Natural killer cell treated with Interleukin-12 subunit alpha and Interleukin-12 subunit beta and Interleukin-15 and Interleukin-18, amount 100 ng/mL, for 72 hours (primary cell): ENCODE data around the gene NOX4. TPM values are rescaled to one million over a fixed set of nuclear protein-coding genes. Genes with fewer than 3 reads are reported as not detected.

Experiments
- ATAC-seq, 2 donors: fragments of 150-1000 bp; cut with Tn5 transposase in 1 of 2; sonication (Bioruptor Pico), chemical (Tn5 transposase) in 1 of 2; 2 replicates each; pipeline ENCODE4 v1.10.0; 2021
- DNase-seq: peaks from one replicate; pipeline ENCODE4 v3.0.0; 2022; ENCODE audit warnings: low spot score
- H3K27ac Mint-ChIP-seq, 2 donors: 1 replicate in 1 of 2; 2 replicates in 1 of 2; pipeline ENCODE4 v1.8.0; 2022; ENCODE audit warnings: mixed read lengths in 2 of 2, mild to moderate bottlenecking in 1 of 2, moderate library complexity in 1 of 2
- H3K27me3 Mint-ChIP-seq, 2 donors: 1 replicate in 1 of 2; 2 replicates in 1 of 2; pipeline ENCODE4 v1.8.0; 2022; ENCODE audit warnings: mixed read lengths in 2 of 2
- H3K36me3 Mint-ChIP-seq: one replicate; pipeline ENCODE4 v1.8.0; 2022; ENCODE audit warnings: mixed read lengths
- H3K4me1 Mint-ChIP-seq, 2 donors: 1 replicate in 1 of 2; 2 replicates in 1 of 2; pipeline ENCODE4 v1.8.0; 2022; ENCODE audit warnings: low read depth in 2 of 2, mixed read lengths in 2 of 2, mild to moderate bottlenecking in 1 of 2
- H3K4me3 Mint-ChIP-seq: one replicate; pipeline ENCODE4 v1.8.0; 2022; ENCODE audit warnings: mixed read lengths
- H3K9me3 Mint-ChIP-seq: 2 replicates; pipeline ENCODE4 v1.8.0; 2022; ENCODE audit warnings: mixed read lengths
- total RNA-seq, 2 donors: library from RNA; stranded (reverse); gene quantifications; one replicate each; pipeline ENCODE4 v1.2.3, GENCODE V29; 2022

NOX4 gene
- total RNA-seq, result not detected

DNA sequence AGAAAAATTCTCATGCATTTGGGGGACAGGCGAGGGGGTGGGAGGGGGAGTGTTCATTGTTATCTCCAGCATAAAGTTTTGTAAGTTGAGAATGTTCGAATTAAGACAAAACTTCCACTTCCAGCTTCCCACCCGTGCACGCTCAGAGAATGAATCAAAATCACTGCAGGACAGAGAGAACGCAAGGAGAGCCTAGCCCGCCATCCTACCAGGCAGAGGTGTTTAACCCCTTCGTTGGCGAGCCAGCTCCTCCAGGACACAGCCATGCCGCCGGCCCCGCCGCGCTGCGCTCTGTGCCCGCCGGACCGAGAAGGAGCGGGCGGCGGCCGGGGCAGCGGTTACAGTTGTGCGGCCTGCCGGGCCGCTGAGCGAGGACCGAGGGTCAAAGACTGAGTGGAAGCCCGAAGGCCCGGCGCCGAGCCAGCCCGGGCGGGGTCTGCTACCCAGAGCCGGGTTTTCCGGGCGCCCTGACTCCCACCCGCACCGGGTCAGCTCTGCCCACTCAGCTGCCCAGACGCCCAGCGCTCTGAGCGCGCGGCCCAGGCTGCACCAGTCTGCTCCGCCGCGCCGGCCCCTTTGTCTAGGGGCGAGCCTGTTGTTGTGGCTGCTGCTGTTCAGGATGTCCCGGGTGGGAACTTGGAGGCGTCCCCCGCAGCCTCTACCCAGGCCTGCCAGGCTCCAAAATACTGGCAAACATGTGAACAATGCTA lies at the start of gene NOX4:
Gene NOX4 (minus strand): TSS at position 395 of the 710 bp plus-strand sequence. CDS start 129 bp downstream, at position 266.
- Mint-ChIP-seq H3K9me3 (peaks cover 6% of the 10 kb centered on the region), H3K27me3 (peaks cover 0 to 3% of the 10 kb centered on the region in 2 donors), H3K36me3 (no peaks in the 10 kb centered on the region), H3K4me1 (no peaks in the 10 kb centered on the region), H3K27ac (no peak within 1 kb of the TSS), H3K4me3 (no peak within 1 kb of the TSS)
- peak; percentile 36 to 43 for ATAC-seq
- no peak for DNase-seq

- ATAC-seq, result no peak
- DNase-seq, result no peak
- Mint-ChIP-seq H3K9me3 (peaks cover 7% of the 10 kb centered on the region), H3K27me3 (no peaks in the 10 kb centered on the region), H3K36me3 (peaks cover 4% of the 10 kb centered on the region), H3K4me1 (no peaks in the 10 kb centered on the region), H3K27ac (no peak overlapping the region), H3K4me3 (no peak overlapping the region)
These were observed 49.7 kb upstream of the NOX4 start for GRCh38 chr11:89540826-89541225.

- H3K9me3 Mint-ChIP-seq, result peaks cover 22% of the 10 kb centered on the region
- H3K27me3 Mint-ChIP-seq, result no peaks in the 10 kb centered on the region
- ATAC-seq (no peak), DNase-seq (no peak)
- no peak overlapping the region for H3K27ac Mint-ChIP-seq
- H3K4me3 Mint-ChIP-seq, result no peak overlapping the region
- H3K4me1 Mint-ChIP-seq, result no peaks in the 10 kb centered on the region
- peaks cover 11% of the 10 kb centered on the region for H3K36me3 Mint-ChIP-seq
These were observed 46.8 kb upstream of the NOX4 start for GRCh38 chr11:89537936-89538335.

DNA sequence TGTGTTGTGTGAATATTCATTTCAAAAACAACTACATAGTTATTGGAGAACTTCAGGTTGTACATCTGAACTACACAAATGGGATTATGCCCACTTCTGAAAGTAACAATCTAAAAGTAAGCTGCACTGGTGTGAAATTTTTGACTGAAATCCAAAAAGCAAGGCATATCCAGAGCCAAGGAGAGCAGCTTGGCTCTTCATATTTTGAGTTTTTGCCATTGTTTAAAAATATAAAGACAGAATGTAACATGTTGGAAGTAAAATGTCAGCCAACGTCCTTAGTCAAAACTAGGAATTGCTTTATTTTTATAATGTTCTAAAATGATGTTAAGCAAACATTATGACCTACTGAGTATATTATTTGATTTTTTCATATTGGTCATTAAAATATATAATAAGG lies 45.8 kb upstream of the NOX4 start:
- H3K36me3 Mint-ChIP-seq, result peaks cover 11% of the 10 kb centered on the region
- H3K9me3 Mint-ChIP-seq, result peaks cover 26% of the 10 kb centered on the region
- no peak for DNase-seq
- no peak for ATAC-seq
- H3K4me1 Mint-ChIP-seq, result no peaks in the 10 kb centered on the region
- no peak overlapping the region for H3K4me3 Mint-ChIP-seq
- H3K27ac Mint-ChIP-seq, result no peak overlapping the region
- H3K27me3 Mint-ChIP-seq, result no peaks in the 10 kb centered on the region

DNA sequence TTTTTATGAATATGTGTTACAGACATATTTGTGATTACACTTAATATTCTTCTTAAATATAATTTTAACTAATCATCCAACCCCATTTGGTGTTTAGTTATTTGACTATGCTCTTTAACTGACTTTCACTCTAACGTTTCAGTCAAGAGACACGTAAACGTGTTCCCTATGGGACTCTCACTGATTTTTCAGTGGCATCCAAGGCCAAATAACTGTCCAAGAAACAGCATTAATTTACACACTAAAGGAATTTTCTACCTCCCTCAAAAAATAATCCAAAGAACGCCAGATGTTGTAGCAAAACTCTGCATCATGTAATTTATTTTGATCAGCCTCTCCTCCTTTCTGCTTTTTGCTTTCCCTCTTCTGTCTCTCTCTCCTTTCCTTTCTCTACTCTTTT lies 44.0 kb upstream of the NOX4 start:
- Mint-ChIP-seq H3K4me3 (no peak overlapping the region), H3K27me3 (no peaks in the 10 kb centered on the region), H3K9me3 (peaks cover 26% of the 10 kb centered on the region), H3K4me1 (no peaks in the 10 kb centered on the region), H3K27ac (no peak overlapping the region), H3K36me3 (peaks cover 11% of the 10 kb centered on the region)
- ATAC-seq, result no peak
- no peak for DNase-seq

- Mint-ChIP-seq H3K27me3 (no peaks in the 10 kb centered on the region), H3K9me3 (peaks cover 18% of the 10 kb centered on the region), H3K4me3 (no peak overlapping the region), H3K36me3 (peaks cover 7% of the 10 kb centered on the region), H3K4me1 (no peaks in the 10 kb centered on the region), H3K27ac (no peak overlapping the region)
- DNase-seq (no peak), ATAC-seq (no peak)
These were observed 38.6 kb upstream of the NOX4 start for GRCh38 chr11:89529626-89530380.

GRCh38 chr11:89521792-89522191 lies 30.6 kb upstream of the NOX4 start:
- DNase-seq, result no peak
- no peak overlapping the region for H3K4me3 Mint-ChIP-seq
- no peak overlapping the region for H3K27ac Mint-ChIP-seq
- no peak for ATAC-seq
- H3K36me3 Mint-ChIP-seq, result no peaks in the 10 kb centered on the region
- H3K9me3 Mint-ChIP-seq, result peaks cover 3% of the 10 kb centered on the region
- no peaks in the 10 kb centered on the region for H3K27me3 Mint-ChIP-seq
- no peaks in the 10 kb centered on the region for H3K4me1 Mint-ChIP-seq

- no peaks in the 10 kb centered on the region for H3K27me3 Mint-ChIP-seq
- DNase-seq (no peak), ATAC-seq (no peak)
- no peak overlapping the region for H3K27ac Mint-ChIP-seq
- peaks cover 3% of the 10 kb centered on the region for H3K9me3 Mint-ChIP-seq
- no peaks in the 10 kb centered on the region for H3K4me1 Mint-ChIP-seq
- H3K36me3 Mint-ChIP-seq, result no peaks in the 10 kb centered on the region
- no peak overlapping the region for H3K4me3 Mint-ChIP-seq
These were observed 30.1 kb upstream of the NOX4 start for GRCh38 chr11:89521294-89521693.

GRCh38 chr11:89516496-89516895 lies 25.3 kb upstream of the NOX4 start:
- ATAC-seq (no peak), DNase-seq (no peak)
- no peaks in the 10 kb centered on the region for H3K4me1 Mint-ChIP-seq
- H3K4me3 Mint-ChIP-seq, result no peak overlapping the region
- peaks cover 10% of the 10 kb centered on the region for H3K9me3 Mint-ChIP-seq
- no peak overlapping the region for H3K27ac Mint-ChIP-seq
- no peaks in the 10 kb centered on the region for H3K36me3 Mint-ChIP-seq
- no peaks in the 10 kb centered on the region for H3K27me3 Mint-ChIP-seq

DNA sequence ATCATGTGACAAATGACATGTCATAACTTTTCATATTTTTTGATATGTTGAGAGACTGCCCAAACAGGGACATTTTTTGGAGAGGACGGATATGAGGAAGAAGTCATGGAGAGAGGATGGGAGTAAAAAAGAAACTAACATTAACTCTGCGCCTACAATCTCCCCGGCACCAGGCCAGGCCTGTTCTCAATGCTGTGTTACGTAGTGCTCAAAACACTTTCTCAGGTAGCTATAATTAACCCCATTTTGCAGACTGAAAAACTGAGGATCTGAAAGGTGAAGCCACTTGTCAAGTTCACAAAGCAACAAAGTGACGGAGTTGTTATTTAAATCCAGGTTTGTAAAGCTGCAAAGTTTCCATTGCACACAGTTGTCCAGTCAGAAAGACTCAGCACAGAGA lies 17.4 kb upstream of the NOX4 start:
- no peaks in the 10 kb centered on the region for H3K4me1 Mint-ChIP-seq
- no peak overlapping the region for H3K27ac Mint-ChIP-seq
- ATAC-seq (no peak), DNase-seq (no peak)
- H3K36me3 Mint-ChIP-seq, result no peaks in the 10 kb centered on the region
- H3K27me3 Mint-ChIP-seq, result no peaks in the 10 kb centered on the region
- no peak overlapping the region for H3K4me3 Mint-ChIP-seq
- peaks cover 15% of the 10 kb centered on the region for H3K9me3 Mint-ChIP-seq

DNA sequence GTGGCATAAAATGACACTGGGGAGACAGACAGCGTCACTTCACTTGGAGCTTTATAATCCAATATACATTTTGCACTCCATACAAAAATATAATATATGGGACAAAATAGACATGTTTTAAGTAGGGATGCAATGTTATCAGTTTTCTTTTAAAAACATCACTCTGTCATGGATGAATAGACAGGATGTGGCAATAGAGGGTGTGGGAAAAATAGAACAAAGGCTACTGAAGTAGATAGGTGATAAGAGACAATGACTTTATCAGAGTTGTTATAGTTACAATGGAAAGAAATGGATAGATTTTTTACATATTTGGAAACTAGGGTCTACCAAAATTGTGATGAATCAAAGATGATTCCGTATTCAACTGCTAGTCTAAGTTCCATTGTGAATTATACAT lies 13.1 kb upstream of the NOX4 start:
- peaks cover 9% of the 10 kb centered on the region for H3K9me3 Mint-ChIP-seq
- ATAC-seq (no peak), DNase-seq (no peak)
- no peaks in the 10 kb centered on the region for H3K4me1 Mint-ChIP-seq
- H3K27ac Mint-ChIP-seq, result no peak overlapping the region
- H3K27me3 Mint-ChIP-seq, result no peaks in the 10 kb centered on the region
- H3K4me3 Mint-ChIP-seq, result no peak overlapping the region
- H3K36me3 Mint-ChIP-seq, result no peaks in the 10 kb centered on the region

GRCh38 chr11:89503422-89503821 lies 12.2 kb upstream of the NOX4 start:
- Mint-ChIP-seq H3K9me3 (peaks cover 9% of the 10 kb centered on the region), H3K4me1 (no peaks in the 10 kb centered on the region), H3K27ac (no peak overlapping the region), H3K36me3 (no peaks in the 10 kb centered on the region), H3K27me3 (no peaks in the 10 kb centered on the region), H3K4me3 (no peak overlapping the region)
- ATAC-seq, result no peak
- DNase-seq, result no peak

DNA sequence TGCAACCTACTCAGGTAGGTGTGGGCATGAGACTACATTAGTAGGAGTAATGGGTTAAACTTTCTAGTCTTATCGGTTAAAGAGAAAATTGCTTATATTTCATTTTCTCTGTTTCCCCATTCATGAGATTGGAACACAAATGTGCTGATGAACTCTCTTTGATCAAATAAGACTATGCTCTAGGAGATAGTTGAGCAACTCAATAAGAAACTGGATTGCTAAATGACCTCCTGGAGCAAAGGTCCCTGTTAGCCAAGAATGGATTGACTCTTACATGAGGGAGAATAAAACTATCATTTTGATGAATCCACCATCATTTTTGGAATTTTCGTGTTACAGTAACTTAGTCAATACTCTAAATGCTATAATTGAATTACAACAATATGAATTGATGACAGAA lies 11.1 kb upstream of the NOX4 start:
- DNase-seq (no peak), ATAC-seq (no peak)
- H3K36me3 Mint-ChIP-seq, result no peaks in the 10 kb centered on the region
- H3K4me1 Mint-ChIP-seq, result no peaks in the 10 kb centered on the region
- no peaks in the 10 kb centered on the region for H3K27me3 Mint-ChIP-seq
- peaks cover 9% of the 10 kb centered on the region for H3K9me3 Mint-ChIP-seq
- no peak overlapping the region for H3K4me3 Mint-ChIP-seq
- H3K27ac Mint-ChIP-seq, result no peak overlapping the region

- ATAC-seq (no peak), DNase-seq (no peak)
- Mint-ChIP-seq H3K4me3 (no peak overlapping the region), H3K9me3 (peaks cover 6% of the 10 kb centered on the region), H3K27ac (no peak overlapping the region), H3K4me1 (no peaks in the 10 kb centered on the region), H3K36me3 (no peaks in the 10 kb centered on the region), H3K27me3 (no peaks in the 10 kb centered on the region)
These were observed 9.2 kb upstream of the NOX4 start for GRCh38 chr11:89500336-89500735.
